CD4-positive, alpha-beta T cell (primary cell): ENCODE results near the gene RBM20. TPM values are rescaled to one million over a fixed set of nuclear protein-coding genes. Genes with fewer than 3 reads are reported as not detected.

Experiments
- ATAC-seq: fragments of 200-7000 bp; cut with Tn5 transposase; one replicate; pipeline ENCODE4 v1.10.0; 2022; ENCODE audit warnings: mild to moderate bottlenecking; ENCODE audit not compliant: poor library complexity
- CTCF ChIA-PET: fragments of 350-600 bp; sonication (Branson Sonifier 250); formaldehyde crosslinking; loops from one replicate; lab custom pipeline; 2021; ENCODE audit warnings: antibody characterized with exemption, inconsistent platforms; lab: Charles Lee
- POLR2A ChIA-PET: fragments of 350-600 bp; sonication (Branson Sonifier 250); formaldehyde crosslinking; loops from one replicate; lab custom pipeline; 2021; ENCODE audit warnings: antibody characterized with exemption, inconsistent platforms; lab: Charles Lee
- DNase-seq, 14 experiments: peaks; one replicate each; pipeline ENCODE4 v3.0.0-alpha.2; 2013 to 2020; ENCODE audit warnings: mixed read lengths in 2 of 14
- H3K27ac ChIP-seq, 2 donors: one replicate each; pipeline versions ENCODE4 v1.5.1 to v1.7.0; 2013; ENCODE audit warnings: low read length in 2 of 2, low read depth in 1 of 2, mild to moderate bottlenecking in 1 of 2
- H3K27me3 ChIP-seq, 2 experiments: 1 replicate in 1 of 2; 2 replicates in 1 of 2; pipeline versions ENCODE4 v1.6.1 to v1.7.0; 2013; ENCODE audit warnings: low read length in 2 of 2, control low read depth in 1 of 2, mild to moderate bottlenecking in 1 of 2, moderate library complexity in 1 of 2; ENCODE audit not compliant: insufficient read depth in 2 of 2, control insufficient read depth in 1 of 2
- H3K36me3 ChIP-seq: one replicate; pipeline ENCODE4 v1.6.1; 2013; ENCODE audit warnings: low read length, control low read depth; ENCODE audit not compliant: insufficient read depth
- H3K4me1 ChIP-seq: one replicate; pipeline ENCODE4 v1.6.1; 2013; ENCODE audit warnings: low read length, control low read depth; ENCODE audit not compliant: insufficient read depth
- H3K4me3 ChIP-seq: one replicate; pipeline ENCODE4 v1.5.1; 2013; ENCODE audit warnings: mild to moderate bottlenecking, low read length, moderate library complexity
- H3K9me3 ChIP-seq, 2 experiments: 1 replicate in 1 of 2; 2 replicates in 1 of 2; pipeline versions ENCODE4 v1.6.1 to v1.7.0; 2013; ENCODE audit warnings: low read length in 2 of 2, mild to moderate bottlenecking in 2 of 2, control low read depth in 1 of 2, moderate library complexity in 1 of 2; ENCODE audit not compliant: control insufficient read depth in 1 of 2, insufficient read depth in 1 of 2
- H3K27ac Mint-ChIP-seq: one replicate; pipeline ENCODE4 v1.8.0; 2020; ENCODE audit warnings: mixed read lengths
- H3K27me3 Mint-ChIP-seq: one replicate; pipeline ENCODE4 v1.8.0; 2021; ENCODE audit warnings: mixed read lengths
- H3K36me3 Mint-ChIP-seq: one replicate; pipeline ENCODE4 v1.8.0; 2021; ENCODE audit warnings: low read depth, mixed read lengths
- H3K4me1 Mint-ChIP-seq: one replicate; pipeline ENCODE4 v1.8.0; 2021; ENCODE audit warnings: low read depth, mixed read lengths
- H3K4me3 Mint-ChIP-seq: one replicate; pipeline ENCODE4 v1.8.0; 2020; ENCODE audit warnings: mild to moderate bottlenecking, mixed read lengths
- H3K9me3 Mint-ChIP-seq: one replicate; pipeline ENCODE4 v1.8.0; 2020; ENCODE audit warnings: mixed read lengths
- intact Hi-C, 2 experiments: fragments of 100-400 bp; cut with DNase I in 1 of 2; cut with micrococcal nuclease in 1 of 2; formaldehyde crosslinking; loops; one replicate each; pipeline versions ENCODE4 v1.15.1 to v1.9.0; 2023 to 2025; cut with DNase I, micrococcal nuclease
- total RNA-seq, 174 experiments: library from RNA in 2 of 174; stranded (reverse) in 2 of 174; gene quantifications; one replicate each; pipeline ENCODE4 v1.2.3 and lab custom pipeline; 2021 to 2026
- TF ChIP-seq, protein P1 (sequence below): fragments of 200-600 bp; IDR thresholded peaks from one replicate; pipeline ENCODE4 v1.8.0; 2022; ENCODE audit warnings: antibody characterized with exemption, mild to moderate bottlenecking

Gene RBM20
- total RNA-seq, 2 experiments from 2014 or later: 0.91 to 1.1 TPM

DNA sequence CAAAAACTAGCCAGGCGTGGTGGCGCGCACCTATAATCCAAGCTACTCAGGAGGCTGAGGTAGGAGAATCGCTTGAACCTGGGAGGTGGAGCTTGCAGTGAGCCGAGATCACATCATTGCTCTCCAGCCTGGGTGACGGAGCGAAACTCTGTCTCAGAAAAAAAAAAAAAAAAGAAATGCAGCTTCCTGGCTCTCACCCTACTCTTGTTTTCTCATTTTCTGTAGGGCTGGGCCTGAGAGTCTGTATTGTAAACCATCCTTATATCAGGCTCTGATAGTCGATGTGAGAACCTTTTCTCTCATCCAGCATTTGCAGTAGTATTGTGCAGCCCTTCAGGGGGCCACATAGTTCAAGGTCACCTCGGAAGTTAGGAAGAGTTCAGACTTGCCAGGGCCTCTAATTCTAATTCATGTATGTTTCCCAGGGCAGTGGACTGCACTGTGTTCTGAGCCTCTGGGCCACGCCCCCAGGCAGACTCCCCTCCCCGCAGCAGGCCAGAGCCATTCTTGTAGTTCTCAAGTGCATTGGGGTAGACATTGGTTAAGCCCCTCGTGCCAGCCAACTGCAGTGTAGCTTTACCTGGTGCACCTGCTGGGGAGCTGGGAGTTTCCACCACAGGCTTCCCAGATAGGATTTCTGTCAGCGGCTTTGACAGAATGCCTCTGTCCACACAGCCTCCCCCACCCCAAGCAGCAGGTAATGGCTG lies 189.3 kb downstream of the RBM20 start:
- Histone ChIP-seq H3K4me1 (peaks cover 43% of the 10 kb centered on the region), H3K36me3 (no peaks in the 10 kb centered on the region), H3K27ac (no peak overlapping the region), H3K9me3 (no peaks in the 10 kb centered on the region), H3K4me3 (no peak overlapping the region), H3K27me3 (no peaks in the 10 kb centered on the region)
- peaks cover 55% of the 10 kb centered on the region for H3K4me1 Mint-ChIP-seq
- CTCF ChIA-PET: no interaction called here
- H3K9me3 Mint-ChIP-seq: no peaks in the 10 kb centered on the region
- TF ChIP-seq, protein P1, sequence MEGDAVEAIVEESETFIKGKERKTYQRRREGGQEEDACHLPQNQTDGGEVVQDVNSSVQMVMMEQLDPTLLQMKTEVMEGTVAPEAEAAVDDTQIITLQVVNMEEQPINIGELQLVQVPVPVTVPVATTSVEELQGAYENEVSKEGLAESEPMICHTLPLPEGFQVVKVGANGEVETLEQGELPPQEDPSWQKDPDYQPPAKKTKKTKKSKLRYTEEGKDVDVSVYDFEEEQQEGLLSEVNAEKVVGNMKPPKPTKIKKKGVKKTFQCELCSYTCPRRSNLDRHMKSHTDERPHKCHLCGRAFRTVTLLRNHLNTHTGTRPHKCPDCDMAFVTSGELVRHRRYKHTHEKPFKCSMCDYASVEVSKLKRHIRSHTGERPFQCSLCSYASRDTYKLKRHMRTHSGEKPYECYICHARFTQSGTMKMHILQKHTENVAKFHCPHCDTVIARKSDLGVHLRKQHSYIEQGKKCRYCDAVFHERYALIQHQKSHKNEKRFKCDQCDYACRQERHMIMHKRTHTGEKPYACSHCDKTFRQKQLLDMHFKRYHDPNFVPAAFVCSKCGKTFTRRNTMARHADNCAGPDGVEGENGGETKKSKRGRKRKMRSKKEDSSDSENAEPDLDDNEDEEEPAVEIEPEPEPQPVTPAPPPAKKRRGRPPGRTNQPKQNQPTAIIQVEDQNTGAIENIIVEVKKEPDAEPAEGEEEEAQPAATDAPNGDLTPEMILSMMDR: no peak
- no peaks in the 10 kb centered on the region for H3K36me3 Mint-ChIP-seq
- H3K27ac Mint-ChIP-seq: peak overlapping the region; percentile 66
- ATAC-seq (peak; percentile 19), DNase-seq (peak in 2 of 14 experiments; percentile 19 to 25)
- intact Hi-C loops: no loop called here
- no peak overlapping the region for H3K4me3 Mint-ChIP-seq
- H3K27me3 Mint-ChIP-seq: no peaks in the 10 kb centered on the region
- POLR2A ChIA-PET: interaction anchor here (0.6 to 1.8 kb wide), 4 partner anchors 12 to 40 kb away, joined by 3 to 7 read pairs (median 4); partner anchors contain the start of gene PDCD4

DNA sequence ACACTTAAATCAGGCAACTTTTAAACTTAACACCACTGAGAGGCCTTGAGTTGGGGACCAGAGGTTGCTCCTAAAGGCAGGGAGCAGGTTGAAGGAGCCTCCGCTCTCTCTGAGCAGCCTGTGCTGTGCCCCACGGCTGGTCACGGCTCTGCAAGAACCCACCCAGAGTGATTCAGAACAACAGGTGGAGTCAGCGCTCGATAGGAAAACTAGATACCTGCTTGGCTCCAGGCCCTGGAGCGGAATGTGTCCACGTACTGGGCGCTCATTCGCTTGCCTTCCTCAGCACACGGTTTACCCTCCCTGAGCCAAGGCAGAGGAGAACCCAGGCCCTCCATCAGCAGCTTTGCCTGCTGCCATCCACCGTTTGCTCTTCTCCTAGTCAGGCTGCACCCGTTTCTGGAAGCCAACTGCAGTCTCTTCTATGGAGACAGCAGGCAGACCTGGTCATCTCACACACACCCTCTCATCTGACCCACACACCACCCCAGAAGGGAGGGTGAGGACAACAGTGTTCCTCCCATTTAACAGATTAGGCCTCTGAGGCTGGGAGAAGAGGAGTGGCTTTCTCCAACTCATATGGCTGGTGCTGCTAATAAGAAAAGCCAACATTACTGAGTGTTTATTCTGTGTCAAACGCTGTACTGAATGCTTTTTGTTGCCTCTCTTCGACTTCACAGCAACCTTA lies 189.9 kb downstream of the RBM20 start:
- Mint-ChIP-seq H3K4me1 (peaks cover 55% of the 10 kb centered on the region), H3K27ac (peak overlapping the region; percentile 89), H3K36me3 (no peaks in the 10 kb centered on the region), H3K4me3 (no peak overlapping the region), H3K9me3 (no peaks in the 10 kb centered on the region), H3K27me3 (no peaks in the 10 kb centered on the region)
- no peak for DNase-seq
- Histone ChIP-seq H3K27ac (no peak overlapping the region), H3K9me3 (no peaks in the 10 kb centered on the region), H3K36me3 (no peaks in the 10 kb centered on the region), H3K4me1 (peaks cover 43% of the 10 kb centered on the region), H3K4me3 (no peak overlapping the region), H3K27me3 (no peaks in the 10 kb centered on the region)
- ChIA-PET POLR2A (interaction anchor here (1.1 to 2.6 kb wide), 2 partner anchors 18 to 39 kb away, joined by 4 to 8 read pairs; no protein-coding TSS in a partner anchor), CTCF (interaction anchor here (1.3 kb wide), 1 partner anchor 39 kb away, joined by 7 read pairs; no protein-coding TSS in a partner anchor)
- TF ChIP-seq, protein P1: no peak
- intact Hi-C loops: no loop called here
- no peak for ATAC-seq

DNA sequence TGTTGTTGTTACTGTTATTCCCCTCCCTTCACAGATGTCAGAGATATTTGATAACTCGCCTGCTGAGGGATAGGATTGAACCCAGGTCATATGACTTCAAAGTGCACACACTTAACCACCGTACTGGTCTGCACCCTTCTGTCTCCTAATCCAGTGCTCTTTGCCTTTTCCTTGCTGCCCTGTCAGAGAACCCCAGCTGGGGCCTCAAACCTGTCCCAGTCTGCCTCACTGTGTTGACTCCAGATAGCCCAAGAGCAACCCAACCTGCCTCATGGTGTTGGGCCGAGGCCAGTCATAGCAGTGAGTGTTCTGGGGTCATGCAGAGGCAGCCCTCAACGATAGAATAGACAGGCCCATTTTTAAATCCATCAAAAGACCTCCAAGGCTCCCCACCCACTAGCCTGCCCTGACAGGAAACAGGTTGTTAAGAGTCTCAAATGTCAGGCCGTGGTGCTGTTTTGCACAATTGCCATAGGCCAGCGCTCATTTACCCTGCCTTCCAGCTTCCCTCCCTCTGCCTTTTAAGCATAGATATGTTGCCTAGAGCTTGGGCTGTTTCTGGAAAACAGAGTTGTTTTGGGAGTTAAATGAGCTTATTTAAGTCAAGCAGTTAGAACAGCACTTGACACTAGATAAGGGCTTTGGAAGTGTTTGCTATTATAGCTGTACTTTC lies 190.6 kb downstream of the RBM20 start:
- H3K27me3 ChIP-seq: no peaks in the 10 kb centered on the region
- H3K36me3 ChIP-seq: no peaks in the 10 kb centered on the region
- peak overlapping the region; percentile 89 for H3K27ac Mint-ChIP-seq
- peaks cover 55% of the 10 kb centered on the region for H3K4me1 Mint-ChIP-seq
- ChIA-PET CTCF (interaction anchor here (0.7 to 1.3 kb wide), 5 partner anchors 18 to 38 kb away, joined by 3 to 7 read pairs (median 3); no protein-coding TSS in a partner anchor), POLR2A (interaction anchor here (0.8 to 2.8 kb wide), 11 partner anchors 15 to 84 kb away, joined by 3 to 23 read pairs (median 6); partner anchors contain the start of genes BBIP1, PDCD4 and SHOC2)
- H3K4me3 ChIP-seq: no peak overlapping the region
- no peaks in the 10 kb centered on the region for H3K9me3 ChIP-seq
- TF ChIP-seq, protein P1: no peak
- peak in 12 of 14 experiments; percentile 10 to 65 (median 34) for DNase-seq
- no peaks in the 10 kb centered on the region for H3K9me3 Mint-ChIP-seq
- ATAC-seq: peak; percentile 96
- H3K27me3 Mint-ChIP-seq: no peaks in the 10 kb centered on the region
- H3K4me3 Mint-ChIP-seq: peak overlapping the region; percentile 3
- H3K27ac ChIP-seq: no peak overlapping the region
- peaks cover 43% of the 10 kb centered on the region for H3K4me1 ChIP-seq
- no peaks in the 10 kb centered on the region for H3K36me3 Mint-ChIP-seq
- intact Hi-C loops: loop anchor here (5.0 kb wide), 1 partner anchor 38 kb away; the partner anchor contains the start of gene PDCD4 (in 2 of the 2)
